Pancreas (tissue), 10 donors: ENCODE data around the gene ALPK3. TPM values are rescaled to one million over a fixed set of nuclear protein-coding genes. Genes with fewer than 3 reads are reported as not detected.

Experiments
- ATAC-seq, 4 donors: fragments of 200-7000 bp; cut with Tn5 transposase; one replicate each; pipeline versions ENCODE4 v1.8.0 to v1.9.1; 2020; ENCODE audit warnings: mild to moderate bottlenecking in 4 of 4, moderate library complexity in 4 of 4
- DNase-seq, 6 donors: peaks; one replicate each; pipeline ENCODE4 v3.0.0-alpha.2; 2020
- FAIRE-seq: peaks from 2 replicates; lab custom pipeline; 2012; peaks lifted over from hg19 to GRCh38; lab: Jason Lieb, UNC
- H3K27ac ChIP-seq, 4 donors: fragments of 200-600 bp; sonication (generic); 1 replicate in 3 of 4; 2 replicates in 1 of 4; pipeline versions ENCODE4 v1.5.0 to v1.8.0; 2020
- H3K27me3 ChIP-seq, 4 donors: fragments of 200-600 bp; one replicate each; pipeline ENCODE4 v1.8.0; 2021
- H3K36me3 ChIP-seq, 3 donors: fragments of 200-600 bp; sonication (generic) in 1 of 3; one replicate each; pipeline versions ENCODE4 v1.5.0 to v1.8.0; 2020 to 2021
- H3K4me1 ChIP-seq, 3 donors: fragments of 200-600 bp; one replicate each; pipeline ENCODE4 v1.8.0; 2021
- H3K4me3 ChIP-seq, 4 donors: fragments of 200-600 bp; sonication (generic) in 2 of 4; one replicate each; pipeline versions ENCODE4 v1.5.0 to v1.8.0; 2020 to 2021
- H3K9me3 ChIP-seq, 4 donors: fragments of 200-600 bp; one replicate each; pipeline ENCODE4 v1.8.0; 2021
- WGBS, 2 donors: extraction: QIAGEN DNeasy Blood & Tissue Kit; methylation state at CpG; one replicate each; pipeline ENCODE4 v1.1.7; 2013; 5-methylcytosine and 5-hydroxymethylcytosine counted together
- intact Hi-C, 3 donors: fragments of 100-400 bp; cut with DNase I; formaldehyde crosslinking; loops; one replicate each; pipeline versions ENCODE4 v1.11.1 to v1.14.2; 2022
- polyA plus RNA-seq, 2 donors: library from polyadenylated mRNA; stranded (reverse); fragments of 200-250 nt; gene quantifications; one replicate each; pipeline ENCODE4 v1.2.3, GENCODE V29; 2013
- total RNA-seq, 6 donors: library from RNA; stranded (reverse); fragmentation: NEBNext Ultra II Directional in 4 of 6; extraction: Animal tissue kit (Norgen Biotek cat#: 25700) in 4 of 6; gene quantifications; one replicate each; pipeline versions ENCODE4 v1.2.1 to v1.2.4, GENCODE V29; 2021 to 2023
- TF ChIP-seq, protein P1 (sequence below), 4 donors: fragments of 200-600 bp; sonication (generic) in 3 of 4; IDR thresholded peaks; one replicate each; pipeline versions ENCODE4 v1.5.0 to v1.8.0; 2021; ENCODE audit warnings: antibody characterized with exemption in 4 of 4
- donor health status: healthy with polysubstance abuse.
- donor health status: DM: no; HTN: no; CAD: no; lungs with moderate emphysema.
- donor health status: DM: no; HTN: no; CAD: no.
- donor health status: control.
- donor health status: control.
- donor health status: Bipolar disorder and iron deficiency.
- donor health status: DM: yes; HTN: yes; CAD: no.
- donor health status: DM: no; HTN: no; CAD: no.
- donor health status: DM: no; HTN: no; CAD: no.
- donor health status: DM: yes; HTN: yes; CAD: no.

Gene ALPK3
- total and polyA plus RNA-seq, 8 donors: 3.2 to 23.7 (median 9.3) TPM

DNA sequence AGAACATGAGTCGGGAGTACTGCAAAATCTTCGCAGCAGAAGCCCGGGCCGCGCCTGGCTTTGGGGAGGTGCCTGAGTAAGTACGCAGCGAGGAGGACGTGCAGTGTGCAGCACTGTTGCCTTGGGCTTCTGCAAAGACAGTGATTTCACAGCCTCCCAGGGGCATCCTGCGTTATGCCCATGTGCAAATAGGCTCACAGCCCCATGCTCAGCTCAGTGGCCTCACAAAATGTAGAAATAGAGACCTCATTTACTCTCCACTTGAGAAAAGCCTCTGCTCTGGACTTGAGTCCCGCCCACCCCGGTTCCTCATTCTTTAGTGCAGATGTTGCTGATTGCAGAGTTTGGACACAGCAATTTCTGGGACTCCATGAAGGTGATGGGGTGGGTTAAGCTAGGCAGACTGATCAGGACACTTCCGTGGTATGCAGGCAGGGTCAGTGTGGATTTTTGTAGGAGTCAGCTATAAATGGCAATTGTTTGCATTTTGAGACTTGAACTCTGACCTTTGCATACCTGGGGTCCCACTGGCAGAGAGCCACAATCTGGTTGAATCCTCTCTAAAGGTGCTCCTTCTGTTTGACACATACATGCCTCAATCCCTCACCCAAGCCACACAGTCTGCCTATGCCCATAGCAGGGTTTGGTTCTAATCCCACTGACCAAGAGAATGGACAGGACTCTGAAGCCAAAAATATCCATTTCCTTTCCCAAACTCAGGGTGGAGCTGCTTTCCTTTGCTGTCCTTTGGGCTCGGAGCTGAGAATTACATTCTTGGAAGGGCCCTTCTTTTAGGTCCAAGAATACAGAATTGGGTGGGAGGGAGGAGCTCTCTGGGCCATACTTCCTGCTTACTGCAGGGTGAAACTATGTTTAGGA lies 46.6 kb downstream of the ALPK3 start:
- H3K27me3 ChIP-seq: no peaks in the 10 kb centered on the region
- H3K9me3 ChIP-seq: no peaks in the 10 kb centered on the region
- no peaks in the 10 kb centered on the region for H3K4me1 ChIP-seq
- H3K4me3 ChIP-seq: no peak overlapping the region
- no peak for FAIRE-seq
- H3K36me3 ChIP-seq: peaks cover 0 to 4% (median 0%) of the 10 kb centered on the region in 3 donors
- TF ChIP-seq, protein P1, sequence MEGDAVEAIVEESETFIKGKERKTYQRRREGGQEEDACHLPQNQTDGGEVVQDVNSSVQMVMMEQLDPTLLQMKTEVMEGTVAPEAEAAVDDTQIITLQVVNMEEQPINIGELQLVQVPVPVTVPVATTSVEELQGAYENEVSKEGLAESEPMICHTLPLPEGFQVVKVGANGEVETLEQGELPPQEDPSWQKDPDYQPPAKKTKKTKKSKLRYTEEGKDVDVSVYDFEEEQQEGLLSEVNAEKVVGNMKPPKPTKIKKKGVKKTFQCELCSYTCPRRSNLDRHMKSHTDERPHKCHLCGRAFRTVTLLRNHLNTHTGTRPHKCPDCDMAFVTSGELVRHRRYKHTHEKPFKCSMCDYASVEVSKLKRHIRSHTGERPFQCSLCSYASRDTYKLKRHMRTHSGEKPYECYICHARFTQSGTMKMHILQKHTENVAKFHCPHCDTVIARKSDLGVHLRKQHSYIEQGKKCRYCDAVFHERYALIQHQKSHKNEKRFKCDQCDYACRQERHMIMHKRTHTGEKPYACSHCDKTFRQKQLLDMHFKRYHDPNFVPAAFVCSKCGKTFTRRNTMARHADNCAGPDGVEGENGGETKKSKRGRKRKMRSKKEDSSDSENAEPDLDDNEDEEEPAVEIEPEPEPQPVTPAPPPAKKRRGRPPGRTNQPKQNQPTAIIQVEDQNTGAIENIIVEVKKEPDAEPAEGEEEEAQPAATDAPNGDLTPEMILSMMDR (IDR thresholded peaks at IDR 0.05): no peak
- no peak for DNase-seq
- intact Hi-C loops: no loop called here
- peak in 1 of 4 donors; percentile 19 for ATAC-seq
- no peak overlapping the region for H3K27ac ChIP-seq
- 84 to 85% methylated on average over 13 of the region's 13 CpGs for WGBS, 2 donors

DNA sequence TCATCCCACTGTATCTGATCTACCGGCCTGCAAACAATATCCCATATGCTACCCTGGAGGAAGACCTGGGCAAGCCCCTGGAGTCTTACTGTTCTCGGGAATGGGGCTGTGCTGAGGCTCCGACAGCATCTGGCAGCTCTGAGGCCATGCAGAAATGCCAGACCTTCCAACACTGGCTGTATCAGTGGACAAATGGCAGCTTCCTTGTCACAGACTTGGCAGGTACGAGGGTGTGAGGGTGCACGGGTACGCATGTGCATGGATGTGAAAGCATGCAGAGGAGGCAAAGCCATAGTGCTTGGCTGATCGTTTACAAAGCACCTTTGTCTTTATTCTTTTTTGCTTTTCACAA lies 47.3 kb downstream of the ALPK3 start:
- no peak overlapping the region for H3K4me3 ChIP-seq
- no peaks in the 10 kb centered on the region for H3K27me3 ChIP-seq
- no peaks in the 10 kb centered on the region for H3K9me3 ChIP-seq
- peaks cover 0 to 4% (median 0%) of the 10 kb centered on the region in 3 donors for H3K36me3 ChIP-seq
- DNase-seq (no peak), FAIRE-seq (no peak), ATAC-seq (no peak)
- no peak overlapping the region for H3K27ac ChIP-seq
- H3K4me1 ChIP-seq: no peaks in the 10 kb centered on the region
- WGBS, 2 donors: 84 to 89% methylated on average over 7 of the region's 7 CpGs
- TF ChIP-seq, protein P1 (IDR thresholded peaks at IDR 0.05): no peak
- intact Hi-C loops: no loop called here

DNA sequence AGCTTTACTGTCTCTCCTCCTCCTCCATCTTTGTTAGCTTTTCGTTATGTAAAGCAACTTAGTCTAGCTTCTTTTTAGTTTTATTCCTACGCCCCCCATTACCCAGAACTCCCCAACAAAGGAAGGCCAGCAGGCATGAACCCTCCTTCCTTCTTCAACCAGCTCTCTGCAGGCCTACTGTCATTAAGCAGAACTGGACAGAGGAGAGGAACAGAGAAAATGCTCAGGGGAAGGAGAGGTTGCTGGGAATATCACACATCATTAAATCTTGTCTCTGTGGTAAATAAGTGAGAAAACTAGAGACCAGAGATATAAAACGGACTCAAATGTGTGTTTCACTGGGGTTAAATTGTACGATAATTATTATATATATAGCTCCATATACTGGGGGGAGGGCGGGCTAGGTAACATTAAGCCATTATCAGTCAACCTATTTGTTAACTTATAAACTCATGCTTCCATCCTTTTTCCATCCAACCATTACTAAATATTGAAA lies 48.0 kb downstream of the ALPK3 start:
- intact Hi-C loops: no loop called here
- no peak for DNase-seq
- TF ChIP-seq, protein P1 (IDR thresholded peaks at IDR 0.05): no peak
- peaks cover 0 to 4% (median 0%) of the 10 kb centered on the region in 3 donors for H3K36me3 ChIP-seq
- H3K9me3 ChIP-seq: no peaks in the 10 kb centered on the region
- H3K4me3 ChIP-seq: no peak overlapping the region
- ATAC-seq: no peak
- no peaks in the 10 kb centered on the region for H3K27me3 ChIP-seq
- no peaks in the 10 kb centered on the region for H3K4me1 ChIP-seq
- 86 to 89% methylated on average over 5 of the region's 5 CpGs for WGBS, 2 donors
- no peak for FAIRE-seq
- no peak overlapping the region for H3K27ac ChIP-seq

DNA sequence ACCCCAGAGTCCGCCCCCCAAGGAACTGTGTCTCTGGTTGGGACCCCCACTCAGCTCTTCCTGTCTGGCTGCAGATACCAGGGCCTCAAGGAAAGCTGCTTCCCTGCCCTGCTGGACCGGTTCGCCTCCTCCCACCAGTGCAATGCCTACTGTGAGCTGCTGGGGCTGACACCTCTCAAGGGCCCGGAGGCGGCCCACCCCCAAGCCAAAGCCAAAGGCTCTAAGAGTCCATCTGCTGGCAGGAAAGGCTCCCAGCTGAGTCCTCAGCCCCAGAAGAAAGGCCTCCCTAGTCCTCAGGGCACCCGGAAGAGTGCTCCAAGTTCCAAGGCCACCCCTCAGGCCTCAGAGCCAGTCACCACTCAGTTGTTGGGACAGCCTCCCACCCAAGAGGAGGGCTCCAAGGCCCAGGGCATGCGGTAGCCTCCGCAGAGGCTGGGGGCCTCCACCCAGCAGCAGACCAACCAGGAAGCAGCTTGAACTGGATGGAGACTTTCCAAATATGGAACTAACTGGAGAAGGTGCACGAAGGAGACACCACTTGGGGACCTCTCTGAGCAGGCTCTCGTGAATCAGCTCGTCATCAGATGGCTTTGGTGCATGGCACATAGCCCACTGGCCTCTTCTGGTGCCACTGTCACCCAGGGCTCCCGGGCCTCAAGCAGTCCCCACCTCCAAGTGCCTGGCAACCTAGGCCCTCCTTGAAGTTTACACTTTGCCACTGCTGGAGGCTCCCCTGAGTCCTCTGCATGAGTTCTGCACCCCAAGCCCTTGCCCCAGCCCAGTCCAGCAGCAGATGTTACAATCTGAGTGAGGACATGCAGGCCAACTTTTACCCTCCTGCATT lies 51.1 kb downstream of the ALPK3 start:
- WGBS, 2 donors: 88 to 95% methylated on average over 12 of the region's 12 CpGs
- no peak overlapping the region for H3K4me3 ChIP-seq
- TF ChIP-seq, protein P1 (IDR thresholded peaks at IDR 0.05): no peak
- intact Hi-C loops: no loop called here
- no peak for DNase-seq
- H3K4me1 ChIP-seq: no peaks in the 10 kb centered on the region
- FAIRE-seq: no peak
- no peak for ATAC-seq
- no peaks in the 10 kb centered on the region for H3K9me3 ChIP-seq
- peaks cover 0 to 4% (median 0%) of the 10 kb centered on the region in 3 donors for H3K36me3 ChIP-seq
- no peak overlapping the region for H3K27ac ChIP-seq
- no peaks in the 10 kb centered on the region for H3K27me3 ChIP-seq
